Neuronal stem cell (in vitro differentiated cells): ENCODE data around the gene KANSL1.

Source experiments
- DNase-seq: peaks from one replicate; pipeline ENCODE4 v3.0.0-alpha.2; 2013; ENCODE audit warnings: low spot score
- H2AFZ ChIP-seq: one replicate; pipeline ENCODE4 v1.6.1; 2013; ENCODE audit warnings: mild to moderate bottlenecking, low read length, inconsistent platforms
- H2AK5ac ChIP-seq: 2 replicates; pipeline ENCODE4 v1.6.1; 2013; ENCODE audit warnings: low read depth, mild to moderate bottlenecking, inconsistent platforms, low read length, moderate library complexity, mixed read lengths
- H2BK120ac ChIP-seq: 2 replicates; pipeline ENCODE4 v1.6.1; 2013; ENCODE audit warnings: low read depth, mild to moderate bottlenecking, inconsistent platforms, low read length, moderate library complexity, mixed read lengths
- H2BK12ac ChIP-seq: one replicate; pipeline ENCODE4 v1.6.1; 2013; ENCODE audit warnings: low read length, inconsistent platforms
- H2BK15ac ChIP-seq: 2 replicates; pipeline ENCODE4 v1.6.1; 2013; ENCODE audit warnings: mild to moderate bottlenecking, low read length, inconsistent platforms, mixed read lengths
- H2BK5ac ChIP-seq: one replicate; pipeline ENCODE4 v1.6.1; 2013; ENCODE audit warnings: inconsistent platforms, mild to moderate bottlenecking, low read length, moderate library complexity
- H3K14ac ChIP-seq: one replicate; pipeline ENCODE4 v1.6.1; 2013; ENCODE audit warnings: low read length, inconsistent platforms
- H3K18ac ChIP-seq: 2 replicates; pipeline ENCODE4 v1.6.1; 2013; ENCODE audit warnings: low read length, inconsistent platforms
- H3K23ac ChIP-seq: 2 replicates; pipeline ENCODE4 v1.6.1; 2013; ENCODE audit warnings: low read depth, mild to moderate bottlenecking, mixed read lengths, low read length, inconsistent platforms; ENCODE audit not compliant: poor library complexity
- H3K27ac ChIP-seq: replicated peaks from 3 replicates; pipeline ENCODE4 v1.5.1; 2013; ENCODE audit warnings: low read length, inconsistent platforms
- H3K27me3 ChIP-seq, 3 experiments: 2 replicates each; pipeline ENCODE4 v1.6.1; 2013; ENCODE audit warnings: low read length in 3 of 3, mild to moderate bottlenecking in 2 of 3, inconsistent platforms in 1 of 3, low read depth in 1 of 3, mixed read lengths in 1 of 3, moderate library complexity in 1 of 3; ENCODE audit not compliant: control insufficient read depth in 3 of 3, insufficient read depth in 3 of 3
- H3K36me3 ChIP-seq, 2 donors: replicated peaks in 1 of 2; 2 replicates each; pipeline ENCODE4 v1.6.1; 2013; ENCODE audit warnings: low read length in 2 of 2; ENCODE audit not compliant: control insufficient read depth in 2 of 2, insufficient read depth in 2 of 2
- H3K4ac ChIP-seq: 2 replicates; pipeline ENCODE4 v1.6.1; 2013; ENCODE audit warnings: inconsistent platforms, mild to moderate bottlenecking, low read length, moderate library complexity
- H3K4me1 ChIP-seq, 2 donors: 1 replicate in 1 of 2; 2 replicates in 1 of 2; pipeline ENCODE4 v1.6.1; 2013; ENCODE audit warnings: low read length in 2 of 2, low read depth in 1 of 2; ENCODE audit not compliant: control insufficient read depth in 2 of 2, insufficient read depth in 1 of 2
- H3K4me2 ChIP-seq: one replicate; pipeline ENCODE4 v1.6.1; 2013; ENCODE audit warnings: mild to moderate bottlenecking, low read length, inconsistent platforms; ENCODE audit not compliant: insufficient read depth, poor library complexity, severe bottlenecking
- H3K4me3 ChIP-seq, 2 donors: 2 replicates each; pipeline ENCODE4 v1.5.1; 2013; ENCODE audit warnings: low read length in 2 of 2, mild to moderate bottlenecking in 2 of 2, inconsistent platforms in 1 of 2, moderate library complexity in 1 of 2
- H3K79me1 ChIP-seq: one replicate; pipeline ENCODE4 v1.6.1; 2013; ENCODE audit warnings: low read depth, mild to moderate bottlenecking, inconsistent platforms, low read length, moderate library complexity
- H3K9ac ChIP-seq: one replicate; pipeline ENCODE4 v1.6.1; 2013; ENCODE audit warnings: mild to moderate bottlenecking, low read depth, low read length, inconsistent platforms; ENCODE audit not compliant: poor library complexity
- H3K9me3 ChIP-seq, 2 donors: replicated peaks in 1 of 2; 2 replicates each; pipeline versions ENCODE3 to v1.6.1; 2013; ENCODE audit warnings: low read length in 2 of 2, mild to moderate bottlenecking in 2 of 2, inconsistent platforms in 1 of 2, low read depth in 1 of 2, mixed read lengths in 1 of 2, moderate library complexity in 1 of 2; ENCODE audit not compliant: control insufficient read depth in 2 of 2, insufficient read depth in 1 of 2
- H4K8ac ChIP-seq: one replicate; pipeline ENCODE4 v1.6.1; 2013; ENCODE audit warnings: low read depth, mild to moderate bottlenecking, inconsistent platforms, low read length, moderate library complexity
- H4K91ac ChIP-seq: one replicate; pipeline ENCODE4 v1.6.1; 2013; ENCODE audit warnings: low read length, low read depth, mild to moderate bottlenecking, inconsistent platforms; ENCODE audit not compliant: poor library complexity
- WGBS, 2 donors: extraction: QIAGEN DNeasy Blood & Tissue Kit; methylation state at CpG; one replicate each; pipeline ENCODE4 v1.1.7; 2013; ENCODE audit warnings: missing lambda C conversion rate in 2 of 2, mixed read lengths in 1 of 2; ENCODE audit not compliant: insufficient read length in 2 of 2, insufficient replicate concordance in 1 of 2; ENCODE audit errors: extremely low coverage in 2 of 2; 5-methylcytosine and 5-hydroxymethylcytosine counted together

The KANSL1 gene

GRCh38 chr17:45998987-45999899, 194.0 kb downstream of the KANSL1 start, which contains the start of gene STH:
Gene STH, plus strand, starts transcription at chr17:45999250. Its CDS starts 30 bp downstream, at chr17:45999280.
- peaks cover 0 to under 1% of the 10 kb centered on the region in 2 donors for H3K4me1 ChIP-seq
- peak within 1 kb of the TSS; percentile 24 for H2BK5ac ChIP-seq
- peak within 1 kb of the TSS; percentile 4 for H2AFZ ChIP-seq
- no CpG with 5 or more reads among the region's 8 CpGs for WGBS, 2 donors
- peak within 1 kb of the TSS; percentile 38 for H3K14ac ChIP-seq
- H4K8ac ChIP-seq, result no peak within 1 kb of the TSS
- H4K91ac ChIP-seq, result peak within 1 kb of the TSS; percentile 85
- H3K9ac ChIP-seq, result peak within 1 kb of the TSS; percentile 53
- H2BK15ac ChIP-seq, result peak within 1 kb of the TSS; percentile 37
- peak within 1 kb of the TSS; percentile 71 for H3K18ac ChIP-seq
- no peak within 1 kb of the TSS for H2BK12ac ChIP-seq
- H3K4me2 ChIP-seq, result no peak within 1 kb of the TSS
- peaks cover 1% of the 10 kb centered on the region for H3K79me1 ChIP-seq
- peak within 1 kb of the TSS in 1 of 2 donors; percentile 36 for H3K4me3 ChIP-seq
- peak within 1 kb of the TSS; percentile 86 for H2AK5ac ChIP-seq
- no peak within 1 kb of the TSS for H3K27ac ChIP-seq
- H3K4ac ChIP-seq, result no peak within 1 kb of the TSS
- H2BK120ac ChIP-seq, result peak within 1 kb of the TSS; percentile 41
- DNase-seq, result no peak
- no peaks in the 10 kb centered on the region for H3K36me3 ChIP-seq
- H3K23ac ChIP-seq, result peak within 1 kb of the TSS; percentile 55
- H3K27me3 ChIP-seq, result peaks cover 0 to 12% (median 0%) of the 10 kb centered on the region in 3 experiments
- no peaks in the 10 kb centered on the region for H3K9me3 ChIP-seq

DNA sequence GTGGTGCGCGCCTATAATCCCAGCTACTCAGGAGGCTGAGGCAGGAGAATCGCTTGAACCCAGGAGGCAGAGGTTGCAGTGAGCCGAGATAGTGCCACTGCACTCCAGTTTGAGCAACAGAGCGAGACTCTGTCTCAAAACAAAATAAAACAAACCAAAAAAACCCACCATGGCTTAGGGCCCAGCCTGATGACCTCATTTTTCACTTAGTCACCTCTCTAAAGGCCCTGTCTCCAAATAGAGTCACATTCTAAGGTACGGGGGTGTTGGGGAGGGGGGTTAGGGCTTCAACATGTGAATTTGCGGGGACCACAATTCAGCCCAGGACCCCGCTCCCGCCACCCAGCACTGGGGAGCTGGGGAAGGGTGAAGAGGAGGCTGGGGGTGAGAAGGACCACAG, 195.6 kb downstream of the KANSL1 start:
- Histone ChIP-seq H2BK15ac (no peak overlapping the region), H2BK5ac (peak overlapping the region; percentile 24), H3K9ac (no peak overlapping the region), H3K4me1 (peaks cover 0 to 10% of the 10 kb centered on the region in 2 donors), H2AFZ (no peak overlapping the region), H3K4me3 (no peak overlapping the region), H3K36me3 (no peaks in the 10 kb centered on the region), H3K14ac (no peak overlapping the region), H2BK120ac (no peak overlapping the region), H3K27ac (no peak overlapping the region), H3K4ac (no peak overlapping the region), H3K27me3 (peaks cover 0 to 12% (median 0%) of the 10 kb centered on the region in 3 experiments), H3K9me3 (no peaks in the 10 kb centered on the region), H2BK12ac (no peak overlapping the region), H3K4me2 (no peak overlapping the region), H3K79me1 (peaks cover 1% of the 10 kb centered on the region), H3K23ac (no peak overlapping the region), H4K91ac (no peak overlapping the region), H4K8ac (no peak overlapping the region), H3K18ac (peak overlapping the region; percentile 28), H2AK5ac (no peak overlapping the region)
- WGBS, 2 donors, result no CpG with 5 or more reads among the region's 9 CpGs
- DNase-seq, result no peak

GRCh38 chr17:45997166-45997565, 196.1 kb downstream of the KANSL1 start:
- Histone ChIP-seq H2BK120ac (no peak overlapping the region), H4K8ac (no peak overlapping the region), H3K23ac (no peak overlapping the region), H2AFZ (no peak overlapping the region), H3K27ac (no peak overlapping the region), H3K4me1 (peaks cover 0 to 11% of the 10 kb centered on the region in 2 donors), H3K9ac (no peak overlapping the region), H3K27me3 (peaks cover 0 to 12% (median 0%) of the 10 kb centered on the region in 3 experiments), H2BK15ac (no peak overlapping the region), H2BK5ac (no peak overlapping the region), H3K4me2 (no peak overlapping the region), H3K4me3 (no peak overlapping the region), H2BK12ac (peak overlapping the region; percentile 73), H3K18ac (no peak overlapping the region), H3K9me3 (no peaks in the 10 kb centered on the region), H4K91ac (no peak overlapping the region), H3K36me3 (no peaks in the 10 kb centered on the region), H3K4ac (no peak overlapping the region), H3K14ac (no peak overlapping the region), H3K79me1 (peaks cover 1% of the 10 kb centered on the region), H2AK5ac (peak overlapping the region; percentile 31)
- no peak for DNase-seq
- WGBS, 2 donors, result no CpG with 5 or more reads among the region's 13 CpGs

- WGBS, 2 donors, result no CpG with 5 or more reads among the region's 31 CpGs
- no peak overlapping the region for H2BK120ac ChIP-seq
- H2AK5ac ChIP-seq, result peak overlapping the region; percentile 67
- no peaks in the 10 kb centered on the region for H3K9me3 ChIP-seq
- no peak for DNase-seq
- H3K79me1 ChIP-seq, result no peaks in the 10 kb centered on the region
- H3K27me3 ChIP-seq, result peaks cover 0 to 12% (median 0%) of the 10 kb centered on the region in 3 experiments
- H3K14ac ChIP-seq, result no peak overlapping the region
- H4K91ac ChIP-seq, result no peak overlapping the region
- no peaks in the 10 kb centered on the region for H3K36me3 ChIP-seq
- no peak overlapping the region for H3K4ac ChIP-seq
- H3K23ac ChIP-seq, result no peak overlapping the region
- no peak overlapping the region for H2BK12ac ChIP-seq
- peak overlapping the region; percentile 11 for H3K18ac ChIP-seq
- H4K8ac ChIP-seq, result no peak overlapping the region
- no peak overlapping the region for H3K4me2 ChIP-seq
- no peak overlapping the region for H3K9ac ChIP-seq
- no peak overlapping the region for H2BK15ac ChIP-seq
- no peak overlapping the region for H3K27ac ChIP-seq
- H2AFZ ChIP-seq, result no peak overlapping the region
- peaks cover 0 to 12% of the 10 kb centered on the region in 2 donors for H3K4me1 ChIP-seq
- H3K4me3 ChIP-seq, result no peak overlapping the region
- H2BK5ac ChIP-seq, result no peak overlapping the region
These were observed 196.8 kb downstream of the KANSL1 start for GRCh38 chr17:45996282-45996937.
